HG03025 (cell line): ENCODE data around the gene TGIF1.
"Not testable (repeated sequence)": the region's sequence is repeated elsewhere in the genome, so short reads cannot be mapped to it uniquely, and the experiment has no call there.

ENCODE experiments used
- ATAC-seq: cut with Tn5 transposase; IDR thresholded peaks from one replicate; pipeline ENCODE4 v1.9.1; 2021; ENCODE audit warnings: mild to moderate bottlenecking, moderate library complexity; ENCODE audit not compliant: unreplicated experiment, low FRiP score

Gene TGIF1

GRCh38 chr18:3450012-3450798, at the start of gene TGIF1:
Gene TGIF1 (plus strand): TSS chr18:3450172. CDS start chr18:3450490, 318 bp downstream.
- ATAC-seq, result no peak

- no peak for ATAC-seq
These were observed 49.2 kb upstream of the TGIF1 start for GRCh38 chr18:3400567-3401296.

GRCh38 chr18:3401669-3402620, 48.0 kb upstream of the TGIF1 start:
- ATAC-seq, result peak; percentile 86

GRCh38 chr18:3402982-3403451, 47.0 kb upstream of the TGIF1 start:
- no peak for ATAC-seq

- no peak for ATAC-seq
These were observed 44.3 kb upstream of the TGIF1 start for GRCh38 chr18:3405713-3406112.

GRCh38 chr18:3408107-3408506, 41.9 kb upstream of the TGIF1 start:
- ATAC-seq, result no peak

GRCh38 chr18:3409811-3410210, 40.2 kb upstream of the TGIF1 start:
- ATAC-seq, result no peak

- no peak for ATAC-seq
These were observed 39.7 kb upstream of the TGIF1 start for GRCh38 chr18:3410273-3410672.

GRCh38 chr18:3410876-3411275, 39.1 kb upstream of the TGIF1 start:
- not testable (repeated sequence) for ATAC-seq

GRCh38 chr18:3411327-3411726, 38.6 kb upstream of the TGIF1 start:
- no peak for ATAC-seq

GRCh38 chr18:3411854-3412268, 38.1 kb upstream of the TGIF1 start:
- no peak for ATAC-seq

GRCh38 chr18:3412528-3412927, 37.4 kb upstream of the TGIF1 start:
- not testable (repeated sequence) for ATAC-seq

- ATAC-seq, result no peak
These were observed 34.9 kb upstream of the TGIF1 start for GRCh38 chr18:3415110-3415509.

GRCh38 chr18:3418083-3418482, 31.9 kb upstream of the TGIF1 start:
- ATAC-seq, result no peak

GRCh38 chr18:3420919-3421279, 29.1 kb upstream of the TGIF1 start:
- no peak for ATAC-seq

- ATAC-seq, result no peak
These were observed 27.1 kb upstream of the TGIF1 start for GRCh38 chr18:3422905-3423304.

- no peak for ATAC-seq
These were observed 25.6 kb upstream of the TGIF1 start for GRCh38 chr18:3424280-3424890.

GRCh38 chr18:3425030-3425429, 24.9 kb upstream of the TGIF1 start:
- ATAC-seq, result no peak

- ATAC-seq, result no peak
These were observed 24.5 kb upstream of the TGIF1 start for GRCh38 chr18:3425446-3425845.

GRCh38 chr18:3426074-3426473, 23.9 kb upstream of the TGIF1 start:
- no peak for ATAC-seq
